GM10847 (cell line): ENCODE results near the gene CAMKMT.

Experiments used
- POLR2A ChIP-seq: IDR thresholded peaks from 2 replicates; pipeline ENCODE4 v1.6.1; 2011; ENCODE audit not compliant: insufficient read length; ENCODE audit errors: extremely low read depth

Gene CAMKMT

GRCh38 chr2:44686561-44686960, 324.8 kb downstream of the CAMKMT start:
- no peak for TF ChIP-seq POLR2A

- TF ChIP-seq POLR2A: no peak
Observed at GRCh38 chr2:44687686-44688455, 326.1 kb downstream of the CAMKMT start.

GRCh38 chr2:44688456-44689124, 326.8 kb downstream of the CAMKMT start:
- no peak for TF ChIP-seq POLR2A

GRCh38 chr2:44689516-44689915, 327.8 kb downstream of the CAMKMT start:
- no peak for TF ChIP-seq POLR2A

- TF ChIP-seq POLR2A: no peak
Observed at GRCh38 chr2:44691174-44691785, 329.5 kb downstream of the CAMKMT start.

- TF ChIP-seq POLR2A: no peak
Observed at GRCh38 chr2:44692821-44693220, 331.1 kb downstream of the CAMKMT start.

GRCh38 chr2:44700824-44701223, 339.1 kb downstream of the CAMKMT start:
- TF ChIP-seq POLR2A: no peak

GRCh38 chr2:44705356-44705755, 343.6 kb downstream of the CAMKMT start:
- no peak for TF ChIP-seq POLR2A

- TF ChIP-seq POLR2A: no peak
Observed at GRCh38 chr2:44705876-44706480, 344.2 kb downstream of the CAMKMT start.

GRCh38 chr2:44706681-44707553, 345.2 kb downstream of the CAMKMT start:
- no peak for TF ChIP-seq POLR2A

- no peak for TF ChIP-seq POLR2A
Observed at GRCh38 chr2:44707945-44708660, 346.4 kb downstream of the CAMKMT start.

- no peak for TF ChIP-seq POLR2A
Observed at GRCh38 chr2:44708661-44709000, 346.9 kb downstream of the CAMKMT start.

- TF ChIP-seq POLR2A: no peak
Observed at GRCh38 chr2:44713170-44713569, 351.4 kb downstream of the CAMKMT start.

GRCh38 chr2:44715671-44716081, 353.9 kb downstream of the CAMKMT start:
- TF ChIP-seq POLR2A: no peak

- TF ChIP-seq POLR2A: no peak
Observed at GRCh38 chr2:44716131-44716530, 354.4 kb downstream of the CAMKMT start.

- TF ChIP-seq POLR2A: no peak
Observed at GRCh38 chr2:44718431-44718830, 356.7 kb downstream of the CAMKMT start.
